CD8-positive, alpha-beta memory T cell (primary cell): ENCODE data around the gene SPPL3. TPM values are rescaled to one million over a fixed set of nuclear protein-coding genes. Genes with fewer than 3 reads are reported as not detected.

ENCODE experiments used
- CTCF ChIA-PET: fragments of 350-600 bp; sonication (Branson Sonifier 250); formaldehyde crosslinking; loops from one replicate; lab custom pipeline; 2021; ENCODE audit warnings: antibody characterized with exemption; lab: Charles Lee
- POLR2A ChIA-PET: fragments of 350-600 bp; sonication (Branson Sonifier 250); formaldehyde crosslinking; loops from one replicate; lab custom pipeline; 2021; ENCODE audit warnings: antibody characterized with exemption; lab: Charles Lee
- DNase-seq, 5 donors: peaks; one replicate each; pipeline versions ENCODE4 v3.0.0 to v3.0.0-alpha.2; 2020 to 2022; ENCODE audit warnings: mixed read lengths in 1 of 5
- H3K27ac ChIP-seq: one replicate; pipeline ENCODE4 v1.7.0; 2013; ENCODE audit warnings: low read depth, mild to moderate bottlenecking, low read length, moderate library complexity
- H3K27me3 ChIP-seq: 2 replicates; pipeline ENCODE4 v1.7.0; 2013; ENCODE audit warnings: low read length, mild to moderate bottlenecking; ENCODE audit not compliant: insufficient read depth, poor library complexity, severe bottlenecking
- H3K36me3 ChIP-seq: 2 replicates; pipeline ENCODE4 v1.7.0; 2013; ENCODE audit warnings: mild to moderate bottlenecking, low read length, moderate library complexity; ENCODE audit not compliant: insufficient read depth
- H3K4me1 ChIP-seq: 2 replicates; pipeline ENCODE4 v1.7.0; 2013; ENCODE audit warnings: mild to moderate bottlenecking, low read length, moderate library complexity; ENCODE audit not compliant: insufficient read depth
- H3K4me3 ChIP-seq: 2 replicates; pipeline ENCODE4 v1.7.0; 2013; ENCODE audit warnings: mild to moderate bottlenecking, low read length
- H3K9me3 ChIP-seq: 2 replicates; pipeline ENCODE4 v1.7.0; 2013; ENCODE audit warnings: mild to moderate bottlenecking, low read length
- H3K27ac Mint-ChIP-seq, 8 donors: one replicate each; pipeline ENCODE4 v1.8.0; 2020 to 2021; ENCODE audit warnings: mixed read lengths in 8 of 8, mild to moderate bottlenecking in 6 of 8, inconsistent platforms in 3 of 8, moderate library complexity in 3 of 8
- H3K27me3 Mint-ChIP-seq, 2 donors: one replicate each; pipeline ENCODE4 v1.8.0; 2020 to 2021; ENCODE audit warnings: mixed read lengths in 2 of 2, mild to moderate bottlenecking in 1 of 2, moderate library complexity in 1 of 2
- H3K36me3 Mint-ChIP-seq, 3 donors: one replicate each; pipeline ENCODE4 v1.8.0; 2020 to 2021; ENCODE audit warnings: mixed read lengths in 3 of 3, inconsistent platforms in 1 of 3, mild to moderate bottlenecking in 1 of 3
- H3K4me1 Mint-ChIP-seq, 3 donors: one replicate each; pipeline ENCODE4 v1.8.0; 2020 to 2021; ENCODE audit warnings: mixed read lengths in 3 of 3, inconsistent platforms in 1 of 3, mild to moderate bottlenecking in 1 of 3
- H3K4me3 Mint-ChIP-seq, 7 donors: one replicate each; pipeline ENCODE4 v1.8.0; 2020 to 2021; ENCODE audit warnings: mixed read lengths in 7 of 7, mild to moderate bottlenecking in 6 of 7, moderate library complexity in 4 of 7, inconsistent platforms in 2 of 7
- H3K9me3 Mint-ChIP-seq, 5 donors: one replicate each; pipeline ENCODE4 v1.8.0; 2020 to 2022; ENCODE audit warnings: mixed read lengths in 5 of 5, mild to moderate bottlenecking in 3 of 5, moderate library complexity in 2 of 5, inconsistent platforms in 1 of 5
- polyA plus RNA-seq: library from polyadenylated mRNA; unstranded; fragments of 300-500 nt; fragmentation: Illumina TruSeq; gene quantifications from one replicate; pipeline ENCODE4 v1.2.3, GENCODE V29; 2021
- total RNA-seq, 2 experiments: library from RNA; stranded (reverse); gene quantifications; one replicate each; pipeline ENCODE4 v1.2.3, GENCODE V29; 2021

SPPL3 gene
- total and polyA plus RNA-seq, 3 experiments from 2014 or later: 33.1 to 35.6 (median 34.9) TPM

DNA sequence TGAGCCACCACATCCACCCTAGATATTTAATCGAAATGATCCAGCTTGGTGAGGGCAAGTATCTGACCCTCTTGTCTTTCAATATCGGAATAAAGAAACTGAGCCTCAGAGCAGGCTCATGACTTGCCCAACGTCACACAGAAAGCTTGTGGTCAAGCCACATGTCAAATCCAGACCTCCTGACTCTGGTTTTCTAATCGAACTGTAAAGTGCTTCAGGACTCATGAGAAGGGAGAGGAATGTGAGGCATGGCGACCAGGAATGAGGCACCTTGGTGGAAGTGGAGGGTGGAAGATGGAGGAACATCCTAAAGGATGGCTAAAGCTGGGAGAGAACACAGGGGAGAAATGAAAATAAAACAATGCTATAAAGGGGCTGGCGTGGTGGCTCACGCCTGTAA lies 27.9 kb upstream of the SPPL3 start:
- peaks cover 3 to 6% of the 10 kb centered on the region in 2 donors for H3K27me3 Mint-ChIP-seq
- H3K4me3 ChIP-seq: no peak overlapping the region
- no peaks in the 10 kb centered on the region for H3K36me3 Mint-ChIP-seq
- DNase-seq: no peak
- POLR2A ChIA-PET: no interaction called here
- no peaks in the 10 kb centered on the region for H3K9me3 Mint-ChIP-seq
- no peak overlapping the region for H3K27ac ChIP-seq
- no peaks in the 10 kb centered on the region for H3K27me3 ChIP-seq
- no peak overlapping the region for H3K4me3 Mint-ChIP-seq
- no peak overlapping the region for H3K27ac Mint-ChIP-seq
- no peaks in the 10 kb centered on the region for H3K4me1 Mint-ChIP-seq
- no peaks in the 10 kb centered on the region for H3K9me3 ChIP-seq
- CTCF ChIA-PET: interaction anchor here (1.5 kb wide), 1 partner anchor 40 kb away, joined by 4 read pairs; no protein-coding TSS in a partner anchor
- H3K36me3 ChIP-seq: no peaks in the 10 kb centered on the region
- H3K4me1 ChIP-seq: no peaks in the 10 kb centered on the region

DNA sequence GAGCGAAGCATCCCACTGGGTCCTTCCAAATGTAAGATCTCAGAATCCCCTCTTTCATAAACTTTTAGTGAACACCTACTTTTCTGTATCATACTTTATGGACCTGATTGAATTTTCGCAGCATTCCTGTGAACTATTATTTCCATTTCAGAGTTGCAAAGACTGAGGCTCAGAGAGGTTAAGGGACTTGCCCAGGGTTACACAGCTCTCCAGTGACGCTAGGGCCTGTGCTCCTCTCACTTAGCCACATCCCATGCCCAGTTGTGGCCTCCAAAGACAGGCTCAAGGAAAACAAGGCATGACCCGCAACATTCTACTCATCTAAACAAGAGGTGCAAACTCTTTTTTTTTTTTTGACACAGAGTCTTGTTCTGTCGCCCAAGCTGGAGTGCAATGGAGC lies 25.9 kb upstream of the SPPL3 start:
- H3K36me3 Mint-ChIP-seq: no peaks in the 10 kb centered on the region
- no peaks in the 10 kb centered on the region for H3K27me3 ChIP-seq
- no peak for DNase-seq
- ChIA-PET POLR2A (no interaction called here), CTCF (no interaction called here)
- no peaks in the 10 kb centered on the region for H3K9me3 ChIP-seq
- H3K27ac ChIP-seq: no peak overlapping the region
- no peaks in the 10 kb centered on the region for H3K4me1 ChIP-seq
- no peak overlapping the region for H3K4me3 Mint-ChIP-seq
- H3K36me3 ChIP-seq: no peaks in the 10 kb centered on the region
- H3K4me3 ChIP-seq: no peak overlapping the region
- H3K4me1 Mint-ChIP-seq: no peaks in the 10 kb centered on the region
- no peaks in the 10 kb centered on the region for H3K9me3 Mint-ChIP-seq
- no peak overlapping the region for H3K27ac Mint-ChIP-seq
- H3K27me3 Mint-ChIP-seq: peaks cover 3 to 4% of the 10 kb centered on the region in 2 donors

- DNase-seq: no peak
- H3K27me3 Mint-ChIP-seq: peaks cover 3% of the 10 kb centered on the region in 2 donors
- Histone ChIP-seq H3K9me3 (no peaks in the 10 kb centered on the region), H3K27me3 (no peaks in the 10 kb centered on the region), H3K27ac (no peak overlapping the region), H3K36me3 (no peaks in the 10 kb centered on the region), H3K4me1 (no peaks in the 10 kb centered on the region), H3K4me3 (no peak overlapping the region)
- no peaks in the 10 kb centered on the region for H3K4me1 Mint-ChIP-seq
- no peaks in the 10 kb centered on the region for H3K36me3 Mint-ChIP-seq
- no peak overlapping the region for H3K27ac Mint-ChIP-seq
- no peak overlapping the region for H3K4me3 Mint-ChIP-seq
- POLR2A ChIA-PET: no interaction called here
- CTCF ChIA-PET: no interaction called here
- no peaks in the 10 kb centered on the region for H3K9me3 Mint-ChIP-seq
Measured at GRCh38 chr12:120928864-120929652, 24.9 kb upstream of the SPPL3 start.

GRCh38 chr12:120925740-120926563 lies 21.8 kb upstream of the SPPL3 start:
- Mint-ChIP-seq H3K4me3 (no peak overlapping the region), H3K27ac (no peak overlapping the region), H3K4me1 (no peaks in the 10 kb centered on the region), H3K36me3 (no peaks in the 10 kb centered on the region), H3K27me3 (peaks cover 0 to 2% of the 10 kb centered on the region in 2 donors), H3K9me3 (no peaks in the 10 kb centered on the region)
- POLR2A ChIA-PET: no interaction called here
- H3K27ac ChIP-seq: no peak overlapping the region
- H3K36me3 ChIP-seq: no peaks in the 10 kb centered on the region
- no peak for DNase-seq
- H3K4me1 ChIP-seq: no peaks in the 10 kb centered on the region
- no peaks in the 10 kb centered on the region for H3K27me3 ChIP-seq
- H3K4me3 ChIP-seq: no peak overlapping the region
- CTCF ChIA-PET: interaction anchor here (1.2 kb wide), 1 partner anchor 134 kb away, joined by 3 read pairs; no protein-coding TSS in a partner anchor
- H3K9me3 ChIP-seq: no peaks in the 10 kb centered on the region

DNA sequence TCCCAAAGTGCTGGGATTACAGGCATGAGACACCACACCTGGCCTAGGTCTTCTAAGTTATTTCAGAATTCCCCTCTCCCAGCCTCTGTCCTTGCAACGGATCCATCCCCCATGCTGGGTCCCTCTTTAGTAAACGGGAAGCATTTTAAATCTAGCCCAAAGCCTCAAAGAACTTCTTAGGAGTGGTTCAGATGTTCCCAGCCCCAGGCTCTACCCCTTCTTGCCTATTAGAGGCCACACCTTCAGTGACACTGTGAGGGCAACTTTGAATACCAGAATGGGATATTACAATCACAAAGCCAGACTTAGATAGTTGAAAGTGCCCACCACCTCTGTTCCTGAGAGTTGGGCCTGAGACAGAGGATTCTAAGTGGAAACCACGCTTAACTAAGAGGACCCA lies 18.1 kb upstream of the SPPL3 start:
- peaks cover 9 to 18% (median 14%) of the 10 kb centered on the region in 5 donors for H3K9me3 Mint-ChIP-seq
- ChIA-PET POLR2A (no interaction called here), CTCF (no interaction called here)
- no peaks in the 10 kb centered on the region for H3K36me3 ChIP-seq
- no peaks in the 10 kb centered on the region for H3K4me1 Mint-ChIP-seq
- H3K27ac Mint-ChIP-seq: no peak overlapping the region
- peaks cover 2 to 12% (median 2%) of the 10 kb centered on the region in 3 donors for H3K36me3 Mint-ChIP-seq
- H3K9me3 ChIP-seq: no peaks in the 10 kb centered on the region
- no peak overlapping the region for H3K27ac ChIP-seq
- no peaks in the 10 kb centered on the region for H3K27me3 ChIP-seq
- H3K27me3 Mint-ChIP-seq: peaks cover 2 to 4% of the 10 kb centered on the region in 2 donors
- H3K4me3 Mint-ChIP-seq: no peak overlapping the region
- DNase-seq: no peak
- no peaks in the 10 kb centered on the region for H3K4me1 ChIP-seq
- no peak overlapping the region for H3K4me3 ChIP-seq

DNA sequence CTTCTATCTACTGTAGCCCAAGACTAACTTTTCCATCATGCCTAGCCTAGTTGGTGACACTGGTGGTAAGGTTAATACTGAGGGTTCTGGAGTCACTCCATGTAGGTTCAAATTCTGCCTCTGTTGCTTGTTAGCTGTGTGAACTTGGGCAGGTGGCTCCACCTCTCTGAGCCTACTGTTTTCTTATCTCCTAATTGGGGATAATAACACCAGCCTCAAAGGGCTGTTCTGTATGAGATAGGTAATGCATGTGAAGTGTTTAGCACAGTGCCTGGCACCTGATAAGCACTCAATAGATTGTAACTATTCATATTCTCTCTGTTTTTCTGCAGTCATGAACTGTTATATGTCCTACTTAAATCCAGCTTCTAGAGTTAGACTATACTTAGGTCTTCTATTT lies 17.5 kb upstream of the SPPL3 start:
- no peak overlapping the region for H3K4me3 Mint-ChIP-seq
- peaks cover 13 to 23% (median 18%) of the 10 kb centered on the region in 5 donors for H3K9me3 Mint-ChIP-seq
- H3K36me3 ChIP-seq: no peaks in the 10 kb centered on the region
- H3K4me1 Mint-ChIP-seq: no peaks in the 10 kb centered on the region
- peaks cover 4 to 6% of the 10 kb centered on the region in 2 donors for H3K27me3 Mint-ChIP-seq
- H3K9me3 ChIP-seq: no peaks in the 10 kb centered on the region
- ChIA-PET CTCF (no interaction called here), POLR2A (no interaction called here)
- peaks cover 2 to 16% (median 2%) of the 10 kb centered on the region in 3 donors for H3K36me3 Mint-ChIP-seq
- no peaks in the 10 kb centered on the region for H3K4me1 ChIP-seq
- no peak overlapping the region for H3K27ac Mint-ChIP-seq
- no peak for DNase-seq
- no peak overlapping the region for H3K27ac ChIP-seq
- H3K4me3 ChIP-seq: no peak overlapping the region
- no peaks in the 10 kb centered on the region for H3K27me3 ChIP-seq

GRCh38 chr12:120920178-120920577 lies 16.0 kb upstream of the SPPL3 start:
- peaks cover 4 to 8% of the 10 kb centered on the region in 2 donors for H3K27me3 Mint-ChIP-seq
- no peaks in the 10 kb centered on the region for H3K36me3 ChIP-seq
- DNase-seq: no peak
- no peak overlapping the region for H3K4me3 Mint-ChIP-seq
- POLR2A ChIA-PET: no interaction called here
- H3K9me3 Mint-ChIP-seq: peaks cover 14 to 25% (median 22%) of the 10 kb centered on the region in 5 donors
- CTCF ChIA-PET: no interaction called here
- no peak overlapping the region for H3K27ac Mint-ChIP-seq
- H3K36me3 Mint-ChIP-seq: peaks cover 2 to 18% (median 2%) of the 10 kb centered on the region in 3 donors
- no peaks in the 10 kb centered on the region for H3K4me1 Mint-ChIP-seq
- no peak overlapping the region for H3K27ac ChIP-seq
- H3K4me3 ChIP-seq: no peak overlapping the region
- H3K4me1 ChIP-seq: no peaks in the 10 kb centered on the region
- H3K27me3 ChIP-seq: no peaks in the 10 kb centered on the region
- no peaks in the 10 kb centered on the region for H3K9me3 ChIP-seq

GRCh38 chr12:120917748-120918147 lies 13.6 kb upstream of the SPPL3 start:
- H3K4me1 Mint-ChIP-seq: no peaks in the 10 kb centered on the region
- no peaks in the 10 kb centered on the region for H3K4me1 ChIP-seq
- H3K9me3 ChIP-seq: no peaks in the 10 kb centered on the region
- no peaks in the 10 kb centered on the region for H3K36me3 ChIP-seq
- no peaks in the 10 kb centered on the region for H3K27me3 ChIP-seq
- no peak overlapping the region for H3K4me3 Mint-ChIP-seq
- peaks cover 2 to 18% (median 2%) of the 10 kb centered on the region in 3 donors for H3K36me3 Mint-ChIP-seq
- no peak for DNase-seq
- POLR2A ChIA-PET: no interaction called here
- H3K9me3 Mint-ChIP-seq: peaks cover 14 to 25% (median 22%) of the 10 kb centered on the region in 5 donors
- no peak overlapping the region for H3K27ac Mint-ChIP-seq
- H3K4me3 ChIP-seq: no peak overlapping the region
- CTCF ChIA-PET: no interaction called here
- no peak overlapping the region for H3K27ac ChIP-seq
- H3K27me3 Mint-ChIP-seq: peaks cover 4 to 7% of the 10 kb centered on the region in 2 donors
